ACC112 (cell line): ENCODE data around the gene C1orf198.

Source experiments
- H2AFZ ChIP-seq: fragments of 200-600 bp; sonication (generic); one replicate; pipeline ENCODE4 v1.6.0; 2017; ENCODE audit warnings: antibody characterized with exemption, low read length; ENCODE audit not compliant: unreplicated experiment
- H3K27ac ChIP-seq: fragments of 200-600 bp; sonication (generic); 2 replicates; pipeline ENCODE4 v1.5.1; 2014; ENCODE audit warnings: low read depth, mild to moderate bottlenecking, antibody characterized with exemption, low read length, moderate library complexity
- H3K27me3 ChIP-seq: fragments of 200-600 bp; sonication (generic); 2 replicates; pipeline ENCODE4 v1.6.1; 2014; ENCODE audit warnings: mild to moderate bottlenecking, antibody characterized with exemption, low read length, moderate library complexity, mixed read lengths; ENCODE audit not compliant: insufficient read depth
- H3K36me3 ChIP-seq: fragments of 200-600 bp; sonication (generic); 2 replicates; pipeline ENCODE4 v1.6.1; 2016; ENCODE audit warnings: mild to moderate bottlenecking, antibody characterized with exemption, low read length, moderate library complexity, mixed read lengths; ENCODE audit not compliant: insufficient read depth
- H3K4me1 ChIP-seq: fragments of 200-600 bp; sonication (generic); one replicate; pipeline ENCODE4 v1.6.1; 2016; ENCODE audit warnings: low read length, mixed read lengths; ENCODE audit not compliant: insufficient read depth, unreplicated experiment, control insufficient read depth
- H3K4me3 ChIP-seq: fragments of 200-600 bp; sonication (generic); 2 replicates; pipeline ENCODE4 v1.5.1; 2014; ENCODE audit warnings: mild to moderate bottlenecking, low read depth, low read length
- H3K79me2 ChIP-seq: fragments of 200-600 bp; sonication (generic); one replicate; pipeline ENCODE4 v1.6.0; 2016; ENCODE audit warnings: low read length; ENCODE audit not compliant: control insufficient read depth, unreplicated experiment, insufficient read depth

The C1orf198 gene

DNA sequence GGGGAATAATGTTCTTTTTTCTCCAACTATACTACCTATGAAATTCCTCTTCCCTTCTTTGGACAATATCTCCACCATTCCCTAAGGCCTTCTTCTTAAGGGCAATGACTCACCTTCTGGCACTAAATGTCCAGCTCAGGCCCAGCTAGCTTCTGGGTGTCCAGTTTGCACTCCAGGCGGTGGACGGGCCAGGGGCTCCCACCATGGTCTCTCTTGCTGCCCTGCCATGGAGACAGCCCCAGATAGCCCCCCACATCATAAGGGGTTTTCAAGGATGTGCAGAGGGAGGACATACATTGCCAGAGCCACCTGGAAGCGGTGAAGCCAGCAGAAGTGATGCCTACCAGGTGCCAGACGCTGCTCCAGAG, 43.8 kb downstream of the C1orf198 start:
- no peaks in the 10 kb centered on the region for H3K36me3 ChIP-seq
- H3K4me1 ChIP-seq = peaks cover 27% of the 10 kb centered on the region
- H3K27me3 ChIP-seq = 0 out of 2 replicates have a peak, but pooled peaks cover 4% of the 10 kb centered on the region
- H3K27ac ChIP-seq = peak overlapping the region; percentile 94
- H2AFZ ChIP-seq = no peak overlapping the region
- H3K4me3 ChIP-seq = peak overlapping the region; percentile 34; the same call in 1 of the 2 replicates
- H3K79me2 ChIP-seq = no peaks in the 10 kb centered on the region

GRCh38 chr1:230823931-230824381, 44.4 kb downstream of the C1orf198 start:
- Histone ChIP-seq H3K27ac (0 out of 2 replicates have a peak overlapping the region, but pooled peaks have one; percentile 94), H2AFZ (no peak overlapping the region), H3K79me2 (no peaks in the 10 kb centered on the region), H3K36me3 (no peaks in the 10 kb centered on the region), H3K4me1 (peaks cover 27% of the 10 kb centered on the region), H3K27me3 (0 out of 2 replicates have a peak, but pooled peaks cover 4% of the 10 kb centered on the region), H3K4me3 (no peak overlapping the region)

DNA sequence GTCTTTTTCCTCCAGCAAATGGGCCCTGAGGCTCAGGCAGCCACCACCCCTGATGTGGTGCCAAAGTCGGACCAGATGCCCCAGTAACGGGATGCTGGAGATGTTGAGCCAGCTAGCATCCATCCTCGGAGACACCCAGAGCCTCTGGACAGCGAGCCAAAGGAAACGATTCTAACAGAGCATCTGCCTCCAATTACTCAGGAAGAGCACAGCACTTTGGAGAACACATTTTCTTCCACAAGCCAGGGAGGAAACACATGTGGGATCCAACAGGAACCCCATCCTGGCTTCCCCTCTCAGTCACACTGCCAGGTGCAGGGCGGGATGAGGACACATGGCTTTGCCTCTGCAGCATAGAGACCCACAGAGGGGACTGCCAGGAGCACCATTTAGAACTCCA, 44.9 kb downstream of the C1orf198 start:
- Histone ChIP-seq H3K4me1 (peaks cover 27% of the 10 kb centered on the region), H3K36me3 (no peaks in the 10 kb centered on the region), H3K4me3 (no peak overlapping the region), H2AFZ (no peak overlapping the region), H3K27ac (no peak overlapping the region), H3K27me3 (0 out of 2 replicates have a peak, but pooled peaks cover 4% of the 10 kb centered on the region), H3K79me2 (no peaks in the 10 kb centered on the region)

DNA sequence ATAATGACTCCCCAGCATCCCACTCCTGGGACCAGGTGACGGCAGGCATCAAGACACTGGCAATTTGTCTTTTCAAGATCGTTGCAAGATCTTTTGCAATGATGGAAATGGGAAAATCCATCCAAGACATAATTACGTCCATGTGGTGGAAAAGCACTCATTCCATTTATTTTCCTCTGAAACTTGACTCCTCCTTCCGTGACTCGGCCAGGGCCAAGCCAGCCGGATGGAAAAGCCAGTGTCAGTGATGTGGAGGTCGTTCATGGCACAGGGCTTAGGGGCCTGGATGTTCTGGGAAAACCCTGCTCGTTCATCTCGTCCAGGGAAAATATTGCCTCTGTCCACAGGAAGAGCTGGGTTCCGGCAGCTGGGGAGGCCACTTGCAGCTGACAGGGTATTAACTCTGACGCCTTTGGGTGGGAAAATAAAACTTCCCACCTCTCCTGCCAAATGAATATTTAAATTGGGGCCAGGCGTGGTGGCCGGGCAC, 46.2 kb downstream of the C1orf198 start:
- no peaks in the 10 kb centered on the region for H3K36me3 ChIP-seq
- no peak overlapping the region for H3K27ac ChIP-seq
- peaks cover 27% of the 10 kb centered on the region for H3K4me1 ChIP-seq
- no peak overlapping the region for H3K4me3 ChIP-seq
- peaks cover 9% of the 10 kb centered on the region; the same call in 1 of the 2 replicates for H3K27me3 ChIP-seq
- no peak overlapping the region for H2AFZ ChIP-seq
- no peaks in the 10 kb centered on the region for H3K79me2 ChIP-seq

DNA sequence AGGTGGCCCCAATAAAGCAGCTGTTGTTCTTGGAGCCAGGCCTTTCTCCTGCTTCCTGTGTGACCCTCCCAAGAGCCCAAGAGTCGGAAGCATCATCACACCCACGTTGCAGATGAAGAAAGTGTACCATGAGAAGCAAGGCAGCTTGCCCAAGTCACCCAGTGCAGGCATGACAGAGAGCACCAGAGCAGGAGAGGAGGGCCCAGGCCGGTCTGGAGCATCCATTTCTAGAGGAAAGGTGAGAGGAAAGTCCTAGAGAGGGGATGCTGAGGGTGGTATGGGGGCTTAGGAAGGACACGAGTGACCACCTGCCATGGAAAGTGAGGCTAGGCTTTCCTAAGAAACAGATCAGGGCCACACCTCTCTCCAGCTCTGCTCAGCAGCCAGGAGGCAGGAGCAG, 47.0 kb downstream of the C1orf198 start:
- H3K4me1 ChIP-seq = peaks cover 25% of the 10 kb centered on the region

DNA sequence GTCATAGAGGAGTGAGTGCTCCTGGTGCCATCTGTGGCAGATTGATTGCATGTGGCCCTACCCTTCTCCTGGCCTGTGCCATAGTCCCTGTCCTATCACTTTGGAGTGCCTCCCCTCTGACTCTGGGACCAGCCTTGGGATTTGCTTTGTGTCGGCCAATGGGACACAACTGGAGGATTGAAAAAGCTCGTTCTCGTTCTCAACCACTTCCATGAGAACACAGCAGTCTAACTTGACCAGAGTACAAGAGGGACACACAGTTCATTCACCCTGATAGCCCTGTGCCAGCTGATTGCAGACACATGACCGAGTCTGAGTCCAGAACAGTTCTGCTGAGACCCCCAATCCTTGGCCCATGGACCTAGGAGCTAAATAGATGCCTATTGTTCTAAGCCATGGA, 47.8 kb downstream of the C1orf198 start:
- Histone ChIP-seq H3K4me1 (peaks cover 18% of the 10 kb centered on the region), H3K79me2 (no peaks in the 10 kb centered on the region), H3K27me3 (peaks cover 23% of the 10 kb centered on the region; the same call in 1 of the 2 replicates), H3K36me3 (no peaks in the 10 kb centered on the region), H3K4me3 (no peak overlapping the region), H2AFZ (no peak overlapping the region), H3K27ac (no peak overlapping the region)

More for the DNA sequence above, 47.0 kb downstream of the C1orf198 start:
- H3K79me2 ChIP-seq = no peaks in the 10 kb centered on the region
- H3K4me3 ChIP-seq = no peak overlapping the region
- no peak overlapping the region for H3K27ac ChIP-seq
- peaks cover 16% of the 10 kb centered on the region; the same call in 1 of the 2 replicates for H3K27me3 ChIP-seq
- H3K36me3 ChIP-seq = no peaks in the 10 kb centered on the region
- no peak overlapping the region for H2AFZ ChIP-seq

DNA sequence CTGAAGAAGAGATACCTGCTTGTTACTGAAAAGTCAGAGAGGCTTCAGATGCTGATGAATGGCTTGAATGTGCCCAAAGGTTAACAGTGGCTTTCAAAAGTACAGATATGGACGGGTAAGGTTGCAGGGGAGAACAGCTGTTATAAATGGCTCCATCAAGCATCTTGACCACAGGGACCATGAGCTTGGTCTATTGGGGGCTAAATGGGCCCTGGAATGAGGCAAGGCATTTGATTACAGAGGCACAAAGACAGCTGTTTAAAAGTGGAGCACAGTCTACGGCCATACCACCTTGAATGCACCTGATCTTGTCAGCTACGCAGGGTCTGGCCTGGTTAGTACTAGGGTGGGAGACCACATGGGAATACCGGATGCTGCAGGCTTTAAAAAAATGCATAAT, 48.3 kb downstream of the C1orf198 start:
- Histone ChIP-seq H3K36me3 (no peaks in the 10 kb centered on the region), H3K79me2 (no peaks in the 10 kb centered on the region), H3K27ac (no peak overlapping the region), H3K4me3 (no peak overlapping the region), H3K4me1 (peaks cover 12% of the 10 kb centered on the region), H3K27me3 (peaks cover 26% of the 10 kb centered on the region; the same call in 1 of the 2 replicates), H2AFZ (no peak overlapping the region)

GRCh38 chr1:230818901-230819300, 49.4 kb downstream of the C1orf198 start:
- no peaks in the 10 kb centered on the region for H3K79me2 ChIP-seq
- H3K4me3 ChIP-seq = no peak overlapping the region
- peaks cover 26% of the 10 kb centered on the region; the same call in 1 of the 2 replicates for H3K27me3 ChIP-seq
- H3K27ac ChIP-seq = no peak overlapping the region
- no peaks in the 10 kb centered on the region for H3K36me3 ChIP-seq
- peaks cover under 1% of the 10 kb centered on the region for H3K4me1 ChIP-seq
- H2AFZ ChIP-seq = no peak overlapping the region

DNA sequence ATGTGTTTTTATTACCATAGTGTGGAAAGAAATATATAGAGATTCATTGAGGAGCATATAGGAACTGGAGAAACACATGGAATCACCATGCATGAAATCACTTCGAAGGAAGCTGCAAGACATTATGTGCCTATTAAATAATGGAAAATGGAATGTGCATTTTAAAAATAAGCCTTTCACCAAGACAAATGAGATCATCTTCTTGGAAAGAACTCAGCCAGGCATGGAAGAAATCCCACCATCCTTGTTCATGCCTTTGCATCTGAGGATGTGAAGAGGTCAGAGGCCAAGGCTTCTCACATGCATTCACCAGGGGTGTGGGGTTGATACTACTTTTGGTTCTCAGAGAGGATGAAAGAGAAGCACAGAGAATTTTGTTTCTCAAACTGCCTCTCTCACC, 50.0 kb downstream of the C1orf198 start:
- H3K27me3 ChIP-seq = peaks cover 29% of the 10 kb centered on the region; the same call in 1 of the 2 replicates
- H3K4me1 ChIP-seq = no peaks in the 10 kb centered on the region
- no peaks in the 10 kb centered on the region for H3K36me3 ChIP-seq
- H3K27ac ChIP-seq = no peak overlapping the region
- no peak overlapping the region for H2AFZ ChIP-seq
- H3K4me3 ChIP-seq = no peak overlapping the region
- no peaks in the 10 kb centered on the region for H3K79me2 ChIP-seq

GRCh38 chr1:230816018-230816417, 52.3 kb downstream of the C1orf198 start:
- Histone ChIP-seq H2AFZ (no peak overlapping the region), H3K79me2 (no peaks in the 10 kb centered on the region), H3K4me1 (no peaks in the 10 kb centered on the region), H3K27me3 (peaks cover 30% of the 10 kb centered on the region; the same call in 1 of the 2 replicates), H3K4me3 (no peak overlapping the region), H3K36me3 (no peaks in the 10 kb centered on the region), H3K27ac (no peak overlapping the region)

GRCh38 chr1:230814949-230815692, 53.2 kb downstream of the C1orf198 start:
- no peaks in the 10 kb centered on the region for H3K79me2 ChIP-seq
- H3K27me3 ChIP-seq = peaks cover 30% of the 10 kb centered on the region; the same call in 1 of the 2 replicates
- no peak overlapping the region for H2AFZ ChIP-seq
- H3K36me3 ChIP-seq = no peaks in the 10 kb centered on the region
- no peak overlapping the region for H3K4me3 ChIP-seq
- H3K4me1 ChIP-seq = no peaks in the 10 kb centered on the region
- H3K27ac ChIP-seq = no peak overlapping the region
